Measurements from ENCODE around the gene SCP2.

The SCP2 gene

DNA sequence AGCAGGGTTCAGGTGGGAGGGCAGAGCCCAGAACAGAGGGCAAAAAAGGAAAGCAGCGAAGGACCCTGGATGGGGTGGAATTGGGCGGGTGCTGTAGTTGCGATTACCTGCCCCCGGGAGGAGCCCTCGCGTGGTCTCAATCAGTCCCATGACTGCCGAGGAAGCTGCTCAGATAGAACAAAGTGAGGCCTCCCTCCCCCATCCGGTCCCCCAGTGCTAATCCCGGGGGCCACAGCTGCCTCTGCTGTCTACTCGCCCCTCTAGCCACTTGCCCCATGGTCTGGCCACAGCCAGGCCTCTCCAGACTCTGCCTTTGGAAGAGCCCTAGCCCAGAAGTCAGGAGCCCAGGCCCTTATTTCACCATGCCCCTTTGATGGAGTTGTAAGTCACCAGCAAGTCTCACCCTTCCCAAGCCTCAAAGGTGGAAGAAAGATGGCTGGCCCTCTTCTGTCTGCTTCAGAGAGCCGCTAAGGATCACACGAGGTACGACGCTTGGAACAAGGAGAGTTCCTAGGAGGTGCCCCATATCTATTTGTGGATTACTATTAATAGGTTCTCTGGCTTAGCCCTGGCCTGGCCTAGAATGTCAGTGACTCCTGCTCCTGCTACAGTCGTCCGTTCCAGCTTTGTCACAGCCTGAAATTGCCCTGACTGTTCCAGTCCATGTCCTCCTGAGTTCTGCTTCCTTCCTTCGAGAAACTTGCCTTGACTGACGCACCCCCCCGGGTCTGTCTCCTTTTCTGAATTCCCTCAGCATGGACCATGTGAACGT is 22.0 kb upstream of the SCP2 start:
- Histone ChIP-seq H3K27me3 (ENCODE audit: control insufficient read depth, insufficient read depth, low read length) (no peaks in the 10 kb centered on the region), H3K27ac (ENCODE audit: low read depth, low read length) (no peak overlapping the region), H3K36me3 (ENCODE audit: control insufficient read depth, insufficient read depth, low read length) (no peaks in the 10 kb centered on the region), H3K9ac (ENCODE audit: low read depth, low read length) (no peak overlapping the region), H3K9me3 (ENCODE audit: control insufficient read depth, insufficient read depth, low read length) (no peaks in the 10 kb centered on the region), H3K4me3 (ENCODE audit: low read depth, low read length) (no peak overlapping the region), H3K4me1 (ENCODE audit: control insufficient read depth, insufficient read depth, low read length) (peaks cover 27% of the 10 kb centered on the region)

DNA sequence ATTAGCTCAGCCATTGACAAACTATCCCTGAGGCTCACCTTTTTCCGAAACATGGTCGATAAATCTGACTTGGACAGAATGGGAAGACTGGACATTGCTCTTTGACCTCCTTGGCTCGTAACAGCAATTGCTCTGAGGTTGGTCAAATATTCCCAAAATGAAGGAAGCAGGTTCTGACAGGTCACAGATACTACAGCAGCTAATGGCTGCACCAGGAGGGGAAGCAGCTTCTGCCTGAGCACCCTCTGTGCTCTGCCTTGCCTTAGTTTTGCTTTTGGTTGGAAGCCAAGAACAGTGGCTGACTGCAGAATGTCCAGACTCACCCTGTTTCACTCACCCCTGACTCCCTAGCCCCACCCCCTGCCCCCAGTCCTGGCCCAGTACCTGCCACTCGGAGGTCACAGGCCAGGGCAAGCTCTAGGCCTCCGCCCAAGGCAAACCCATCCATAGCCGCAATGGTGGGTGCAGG is 20.9 kb upstream of the SCP2 start:
- H3K27ac ChIP-seq (ENCODE audit: low read depth, low read length), result no peak overlapping the region
- H3K4me3 ChIP-seq (ENCODE audit: low read depth, low read length), result no peak overlapping the region
- H3K4me1 ChIP-seq (ENCODE audit: control insufficient read depth, insufficient read depth, low read length), result peaks cover 20% of the 10 kb centered on the region
- H3K9ac ChIP-seq (ENCODE audit: low read depth, low read length), result no peak overlapping the region
- H3K27me3 ChIP-seq (ENCODE audit: control insufficient read depth, insufficient read depth, low read length), result no peaks in the 10 kb centered on the region
- H3K36me3 ChIP-seq (ENCODE audit: control insufficient read depth, insufficient read depth, low read length), result no peaks in the 10 kb centered on the region
- no peaks in the 10 kb centered on the region for H3K9me3 ChIP-seq (ENCODE audit: control insufficient read depth, insufficient read depth, low read length)

DNA sequence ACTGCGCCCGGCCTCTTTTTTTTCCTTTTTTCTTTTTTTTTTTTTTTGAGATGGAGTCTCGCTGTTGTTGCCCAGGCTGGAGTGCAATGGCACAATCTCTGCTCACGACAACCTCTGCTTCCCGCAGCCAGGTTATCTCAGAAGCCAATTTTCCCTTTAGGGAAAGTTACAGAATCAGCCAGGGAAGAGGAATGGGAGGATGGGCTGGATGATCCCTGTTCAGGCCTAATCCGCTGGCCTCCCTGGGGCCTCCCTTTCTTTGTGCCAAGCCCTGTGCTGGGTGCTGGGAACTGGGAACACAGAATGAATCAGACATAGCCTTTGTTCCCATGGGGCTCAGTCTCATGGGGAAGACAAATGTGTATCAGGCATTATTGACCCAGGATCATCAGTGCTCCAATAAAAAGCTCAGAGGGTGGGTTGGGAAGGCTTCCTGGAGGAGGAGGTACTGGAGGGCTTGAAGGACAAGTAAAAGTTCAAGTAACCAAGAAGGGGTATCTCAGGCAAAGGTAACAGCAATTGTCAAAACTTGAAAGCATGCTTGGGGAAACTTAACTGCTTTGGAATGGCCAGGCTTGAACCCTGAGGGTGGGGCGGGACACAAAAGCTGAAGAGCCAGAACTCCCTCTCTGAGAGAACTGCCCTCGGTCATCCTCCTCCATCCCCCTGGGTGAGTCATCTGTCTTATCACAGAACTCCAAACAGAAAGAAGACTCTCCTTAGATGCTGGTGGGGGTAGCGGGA is 19.8 kb upstream of the SCP2 start:
- Histone ChIP-seq H3K36me3 (ENCODE audit: control insufficient read depth, insufficient read depth, low read length) (no peaks in the 10 kb centered on the region), H3K27ac (ENCODE audit: low read depth, low read length) (no peak overlapping the region), H3K4me1 (ENCODE audit: control insufficient read depth, insufficient read depth, low read length) (peaks cover 20% of the 10 kb centered on the region), H3K4me3 (ENCODE audit: low read depth, low read length) (no peak overlapping the region), H3K9me3 (ENCODE audit: control insufficient read depth, insufficient read depth, low read length) (no peaks in the 10 kb centered on the region), H3K9ac (ENCODE audit: low read depth, low read length) (no peak overlapping the region), H3K27me3 (ENCODE audit: control insufficient read depth, insufficient read depth, low read length) (no peaks in the 10 kb centered on the region)

DNA sequence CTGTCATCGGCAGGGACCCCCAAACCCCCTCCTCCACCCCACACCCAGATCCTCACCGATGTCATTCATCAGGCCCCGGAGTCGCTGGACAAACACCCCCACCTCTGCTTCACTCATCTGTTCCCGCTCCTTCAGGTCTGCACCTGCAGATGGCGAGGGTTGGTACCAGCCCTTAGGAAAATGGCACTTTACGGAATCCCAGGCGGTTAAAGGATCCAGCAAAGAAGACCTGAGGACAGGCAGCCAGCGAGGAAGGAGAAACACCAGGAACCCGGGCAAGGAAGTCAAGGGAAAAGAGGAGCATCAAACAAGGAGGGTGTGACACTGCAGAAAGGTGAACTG is 19.3 kb upstream of the SCP2 start:
- H3K27ac ChIP-seq (ENCODE audit: low read depth, low read length), result no peak overlapping the region
- no peaks in the 10 kb centered on the region for H3K36me3 ChIP-seq (ENCODE audit: control insufficient read depth, insufficient read depth, low read length)
- H3K9me3 ChIP-seq (ENCODE audit: control insufficient read depth, insufficient read depth, low read length), result no peaks in the 10 kb centered on the region
- H3K27me3 ChIP-seq (ENCODE audit: control insufficient read depth, insufficient read depth, low read length), result no peaks in the 10 kb centered on the region
- H3K4me1 ChIP-seq (ENCODE audit: control insufficient read depth, insufficient read depth, low read length), result peaks cover 20% of the 10 kb centered on the region
- no peak overlapping the region for H3K9ac ChIP-seq (ENCODE audit: low read depth, low read length)
- H3K4me3 ChIP-seq (ENCODE audit: low read depth, low read length), result no peak overlapping the region

DNA sequence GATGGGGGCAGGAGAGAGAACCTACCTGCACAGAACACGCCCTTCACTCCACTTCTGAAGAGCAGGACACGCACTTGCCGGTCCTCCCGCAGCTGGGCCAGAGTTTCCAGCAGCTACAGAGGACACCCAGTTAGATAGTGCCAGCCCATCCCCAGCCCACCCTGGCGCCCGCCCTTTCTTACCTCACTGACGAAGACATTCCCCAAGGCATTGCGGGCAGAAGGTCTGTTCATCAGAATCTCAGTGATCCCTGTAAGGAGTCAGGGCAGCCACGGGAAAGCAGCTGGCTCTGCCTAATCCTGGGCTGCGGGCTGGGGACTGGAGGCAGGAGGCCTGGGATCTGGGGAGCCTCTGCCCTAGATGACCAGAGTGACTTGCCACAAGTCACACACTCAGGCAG is 15.5 kb upstream of the SCP2 start:
- Histone ChIP-seq H3K9ac (ENCODE audit: low read depth, low read length) (no peak overlapping the region), H3K27ac (ENCODE audit: low read depth, low read length) (no peak overlapping the region), H3K36me3 (ENCODE audit: control insufficient read depth, insufficient read depth, low read length) (no peaks in the 10 kb centered on the region), H3K4me1 (ENCODE audit: control insufficient read depth, insufficient read depth, low read length) (peaks cover 8% of the 10 kb centered on the region), H3K9me3 (ENCODE audit: control insufficient read depth, insufficient read depth, low read length) (no peaks in the 10 kb centered on the region), H3K4me3 (ENCODE audit: low read depth, low read length) (no peak overlapping the region), H3K27me3 (ENCODE audit: control insufficient read depth, insufficient read depth, low read length) (no peaks in the 10 kb centered on the region)

DNA sequence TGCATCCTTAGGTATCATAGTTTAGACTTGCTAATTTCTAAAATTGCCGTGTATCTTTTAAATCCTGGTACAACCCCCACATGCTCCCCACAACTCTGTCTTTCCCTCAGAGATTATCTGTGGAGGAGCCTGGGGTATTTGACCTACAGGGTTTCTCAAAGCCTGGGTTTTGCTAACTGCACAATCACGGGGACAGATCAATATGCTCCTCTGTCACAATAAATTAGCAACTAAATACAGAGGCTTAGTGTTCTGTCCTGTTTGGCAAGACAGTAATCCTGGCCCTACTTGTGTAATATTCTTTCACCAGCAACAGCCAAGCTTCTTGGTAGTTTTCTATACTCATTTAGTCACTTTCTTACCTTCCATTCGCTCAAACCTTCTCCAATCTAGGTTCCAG is 14.1 kb upstream of the SCP2 start:
- no peak overlapping the region for H3K27ac ChIP-seq (ENCODE audit: low read depth, low read length)
- H3K4me3 ChIP-seq (ENCODE audit: low read depth, low read length), result no peak overlapping the region
- no peaks in the 10 kb centered on the region for H3K27me3 ChIP-seq (ENCODE audit: control insufficient read depth, insufficient read depth, low read length)
- H3K36me3 ChIP-seq (ENCODE audit: control insufficient read depth, insufficient read depth, low read length), result no peaks in the 10 kb centered on the region
- no peak overlapping the region for H3K9ac ChIP-seq (ENCODE audit: low read depth, low read length)
- H3K4me1 ChIP-seq (ENCODE audit: control insufficient read depth, insufficient read depth, low read length), result peaks cover 8% of the 10 kb centered on the region
- H3K9me3 ChIP-seq (ENCODE audit: control insufficient read depth, insufficient read depth, low read length), result no peaks in the 10 kb centered on the region

DNA sequence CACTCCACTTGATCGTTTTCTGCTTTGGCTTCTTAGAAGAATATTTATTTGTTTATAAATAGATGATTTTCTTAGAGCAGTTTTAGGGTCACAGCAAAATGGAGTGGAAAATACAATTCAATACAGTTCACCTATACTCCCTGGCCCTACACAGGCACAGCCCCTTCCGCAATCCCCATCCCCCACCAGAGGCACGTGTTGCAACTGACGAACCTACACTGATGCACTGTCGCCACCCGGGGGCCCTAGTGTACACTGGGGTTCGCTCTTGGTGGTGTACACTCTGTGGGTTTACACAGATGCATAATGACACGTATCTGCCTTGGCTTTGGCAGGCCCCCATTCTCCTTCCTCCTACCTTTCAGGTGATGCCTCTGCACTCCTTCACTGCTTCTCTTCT is 13.5 kb upstream of the SCP2 start:
- Histone ChIP-seq H3K27me3 (ENCODE audit: control insufficient read depth, insufficient read depth, low read length) (no peaks in the 10 kb centered on the region), H3K9ac (ENCODE audit: low read depth, low read length) (no peak overlapping the region), H3K36me3 (ENCODE audit: control insufficient read depth, insufficient read depth, low read length) (no peaks in the 10 kb centered on the region), H3K4me1 (ENCODE audit: control insufficient read depth, insufficient read depth, low read length) (peaks cover 8% of the 10 kb centered on the region), H3K9me3 (ENCODE audit: control insufficient read depth, insufficient read depth, low read length) (no peaks in the 10 kb centered on the region), H3K4me3 (ENCODE audit: low read depth, low read length) (no peak overlapping the region), H3K27ac (ENCODE audit: low read depth, low read length) (no peak overlapping the region)

DNA sequence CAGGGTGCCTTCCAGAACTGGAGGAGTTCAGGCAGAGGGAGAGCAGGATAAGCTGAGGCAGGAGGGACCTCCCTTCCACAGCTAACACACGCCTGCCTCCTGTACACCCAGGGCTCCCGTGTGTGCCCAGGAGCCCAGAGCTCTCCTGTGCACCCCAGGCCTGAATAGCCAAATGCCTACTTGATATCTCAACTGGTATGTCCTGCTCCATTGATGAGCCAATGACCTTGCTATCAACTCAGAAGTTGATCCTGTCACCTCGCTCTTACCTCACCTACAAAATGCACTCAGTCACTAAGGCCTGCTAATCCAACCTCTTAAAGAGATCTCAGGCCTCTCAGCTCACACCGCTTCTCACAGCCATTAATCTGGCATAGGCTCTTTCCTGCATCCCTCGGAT is 12.6 kb upstream of the SCP2 start:
- Histone ChIP-seq H3K9ac (ENCODE audit: low read depth, low read length) (no peak overlapping the region), H3K4me3 (ENCODE audit: low read depth, low read length) (no peak overlapping the region), H3K4me1 (ENCODE audit: control insufficient read depth, insufficient read depth, low read length) (peaks cover 8% of the 10 kb centered on the region), H3K27me3 (ENCODE audit: control insufficient read depth, insufficient read depth, low read length) (no peaks in the 10 kb centered on the region), H3K36me3 (ENCODE audit: control insufficient read depth, insufficient read depth, low read length) (no peaks in the 10 kb centered on the region), H3K27ac (ENCODE audit: low read depth, low read length) (no peak overlapping the region), H3K9me3 (ENCODE audit: control insufficient read depth, insufficient read depth, low read length) (no peaks in the 10 kb centered on the region)

DNA sequence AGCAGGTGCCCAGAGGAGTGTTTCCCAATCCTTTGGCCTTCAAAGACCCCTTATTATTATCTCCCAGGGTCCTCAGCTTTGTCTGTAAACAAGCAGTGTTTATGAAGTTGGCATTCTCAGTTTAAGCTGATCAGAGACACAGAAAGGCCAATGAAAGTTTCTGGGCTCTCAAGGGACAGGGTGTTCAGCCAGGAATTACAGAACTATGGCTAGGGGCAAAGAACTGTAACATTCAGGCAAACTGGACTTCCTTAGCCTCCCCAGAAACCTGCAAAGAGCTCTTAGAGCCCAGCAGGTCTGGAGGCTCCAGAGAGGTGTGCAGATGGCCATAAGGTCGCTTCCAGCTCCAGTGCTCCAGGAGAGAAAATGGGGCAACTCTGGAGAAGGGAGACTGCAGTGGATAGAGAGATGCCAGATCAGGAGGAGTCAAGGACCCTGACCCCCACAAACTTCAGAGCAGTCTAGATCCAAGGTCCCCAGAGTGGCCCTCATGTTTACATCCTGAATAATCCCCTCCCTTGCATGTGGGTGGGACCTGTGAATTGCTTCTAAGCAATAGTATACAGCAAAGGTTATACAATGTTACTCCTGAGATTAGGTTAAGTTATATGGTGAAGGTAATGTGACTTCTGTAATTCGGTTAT is 11.7 kb upstream of the SCP2 start:
- Histone ChIP-seq H3K27ac (ENCODE audit: low read depth, low read length) (no peak overlapping the region), H3K4me1 (ENCODE audit: control insufficient read depth, insufficient read depth, low read length) (peaks cover 8% of the 10 kb centered on the region), H3K27me3 (ENCODE audit: control insufficient read depth, insufficient read depth, low read length) (peaks cover 7% of the 10 kb centered on the region), H3K9ac (ENCODE audit: low read depth, low read length) (no peak overlapping the region), H3K36me3 (ENCODE audit: control insufficient read depth, insufficient read depth, low read length) (no peaks in the 10 kb centered on the region), H3K4me3 (ENCODE audit: low read depth, low read length) (no peak overlapping the region), H3K9me3 (ENCODE audit: control insufficient read depth, insufficient read depth, low read length) (no peaks in the 10 kb centered on the region)

DNA sequence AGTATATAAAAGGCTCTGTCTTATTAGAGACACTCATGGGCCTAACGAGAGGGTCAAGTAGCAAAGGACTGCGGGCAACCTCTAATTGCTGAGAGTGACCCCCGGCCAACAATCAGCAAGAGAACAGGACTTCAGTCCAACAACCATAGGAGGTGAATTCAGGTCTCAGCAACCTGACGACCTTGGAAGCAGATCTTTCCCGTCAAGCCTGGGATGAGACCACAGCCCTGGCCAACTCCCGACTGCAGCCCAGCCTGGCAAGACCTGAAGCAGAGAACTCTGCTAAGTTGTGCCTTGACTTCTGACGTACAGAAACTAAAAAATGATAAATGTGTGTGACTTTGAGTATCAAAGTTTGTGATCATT is 11.2 kb upstream of the SCP2 start:
- Histone ChIP-seq H3K4me3 (ENCODE audit: low read depth, low read length) (no peak overlapping the region), H3K4me1 (ENCODE audit: control insufficient read depth, insufficient read depth, low read length) (peaks cover 8% of the 10 kb centered on the region), H3K9me3 (ENCODE audit: control insufficient read depth, insufficient read depth, low read length) (no peaks in the 10 kb centered on the region), H3K9ac (ENCODE audit: low read depth, low read length) (no peak overlapping the region), H3K27me3 (ENCODE audit: control insufficient read depth, insufficient read depth, low read length) (peaks cover 12% of the 10 kb centered on the region), H3K36me3 (ENCODE audit: control insufficient read depth, insufficient read depth, low read length) (no peaks in the 10 kb centered on the region), H3K27ac (ENCODE audit: low read depth, low read length) (no peak overlapping the region)

Measured in HUES48 (cell line).